Hepatocyte (in vitro differentiated cells): Measurements from ENCODE around the gene NFKB1. TPM values are rescaled to one million over a fixed set of nuclear protein-coding genes. Genes with fewer than 3 reads are reported as not detected.

Source experiments
- DNase-seq: peaks from one replicate; pipeline ENCODE4 v3.0.0-alpha.2; 2016; ENCODE audit warnings: low spot score
- H2AFZ ChIP-seq: fragments of 200-600 bp; sonication (generic); 2 replicates; pipeline ENCODE4 v1.6.0; 2016; ENCODE audit warnings: antibody characterized with exemption, mild to moderate bottlenecking
- H3K27ac ChIP-seq: fragments of 200-600 bp; sonication (generic); 2 replicates; pipeline ENCODE4 v1.5.1; 2016; ENCODE audit warnings: mild to moderate bottlenecking
- H3K27me3 ChIP-seq: fragments of 200-600 bp; sonication (generic); 2 replicates; pipeline ENCODE4 v1.6.1; 2016
- H3K36me3 ChIP-seq: fragments of 200-600 bp; sonication (generic); replicated peaks from 2 replicates; pipeline ENCODE4 v1.5.1; 2016; ENCODE audit warnings: low read depth; ENCODE audit not compliant: insufficient read depth
- H3K4me1 ChIP-seq: fragments of 200-600 bp; sonication (generic); 2 replicates; pipeline ENCODE4 v1.5.1; 2016; ENCODE audit warnings: mild to moderate bottlenecking, moderate library complexity; ENCODE audit not compliant: insufficient read depth
- H3K4me2 ChIP-seq: fragments of 200-600 bp; sonication (generic); 2 replicates; pipeline ENCODE4 v1.6.0; 2016
- H3K4me3 ChIP-seq: fragments of 200-600 bp; sonication (generic); 2 replicates; pipeline ENCODE4 v1.5.1; 2016; ENCODE audit warnings: mild to moderate bottlenecking
- H3K79me2 ChIP-seq: fragments of 200-600 bp; sonication (generic); 2 replicates; pipeline ENCODE4 v1.6.0; 2017; ENCODE audit warnings: mild to moderate bottlenecking
- H3K9me2 ChIP-seq: fragments of 200-600 bp; sonication (generic); replicated peaks from 2 replicates; pipeline ENCODE4 v1.6.0; 2017; ENCODE audit warnings: mild to moderate bottlenecking; ENCODE audit not compliant: insufficient read depth
- H3K9me3 ChIP-seq: fragments of 200-600 bp; sonication (generic); 2 replicates; pipeline ENCODE4 v1.5.1; 2016; ENCODE audit warnings: low read depth, mild to moderate bottlenecking
- H4K20me1 ChIP-seq: fragments of 200-600 bp; sonication (generic); 2 replicates; pipeline ENCODE4 v1.6.0; 2016; ENCODE audit warnings: mild to moderate bottlenecking; ENCODE audit not compliant: insufficient read depth, poor library complexity, severe bottlenecking
- EZH2 ChIP-seq: fragments of 200-600 bp; sonication (generic); IDR thresholded peaks from 2 replicates; pipeline ENCODE4 v1.6.1; 2016; ENCODE audit warnings: antibody characterized with exemption, mild to moderate bottlenecking, borderline replicate concordance
- EZH2phosphoT487 ChIP-seq: fragments of 200-600 bp; sonication (generic); IDR thresholded peaks from one replicate; pipeline ENCODE4 v1.6.1; 2018; ENCODE audit warnings: antibody characterized with exemption, mild to moderate bottlenecking, low read depth, moderate library complexity; ENCODE audit not compliant: unreplicated experiment, severe bottlenecking
- WGBS: methylation state at CpG from one replicate; pipeline ENCODE4 v1.1.6; 2016; ENCODE audit warnings: low lambda C conversion rate; ENCODE audit errors: missing lambda C conversion rate; 5-methylcytosine and 5-hydroxymethylcytosine counted together
- polyA plus RNA-seq: library from polyadenylated mRNA; unstranded; fragments of >200 nt; fragmentation: Nextera tagmentation; extraction: Ambion mirVana; gene quantifications from 2 replicates; pipeline ENCODE4 v1.2.1, GENCODE V29; 2016
- total RNA-seq: library from RNA; depleted of rRNA; stranded (reverse); fragments of >200 nt; gene quantifications from 2 replicates; pipeline ENCODE4 v1.2.3, GENCODE V29; 2014
- TF ChIP-seq, protein P1 (sequence below): fragments of 200-600 bp; sonication (generic); IDR thresholded peaks from 2 replicates; pipeline ENCODE4 v1.5.1; 2016; ENCODE audit warnings: antibody characterized with exemption, mild to moderate bottlenecking; ENCODE audit not compliant: poor library complexity

NFKB1 gene
- total and polyA plus RNA-seq, 2 experiments from 2014 or later, result 21.1 to 22.8 TPM

DNA sequence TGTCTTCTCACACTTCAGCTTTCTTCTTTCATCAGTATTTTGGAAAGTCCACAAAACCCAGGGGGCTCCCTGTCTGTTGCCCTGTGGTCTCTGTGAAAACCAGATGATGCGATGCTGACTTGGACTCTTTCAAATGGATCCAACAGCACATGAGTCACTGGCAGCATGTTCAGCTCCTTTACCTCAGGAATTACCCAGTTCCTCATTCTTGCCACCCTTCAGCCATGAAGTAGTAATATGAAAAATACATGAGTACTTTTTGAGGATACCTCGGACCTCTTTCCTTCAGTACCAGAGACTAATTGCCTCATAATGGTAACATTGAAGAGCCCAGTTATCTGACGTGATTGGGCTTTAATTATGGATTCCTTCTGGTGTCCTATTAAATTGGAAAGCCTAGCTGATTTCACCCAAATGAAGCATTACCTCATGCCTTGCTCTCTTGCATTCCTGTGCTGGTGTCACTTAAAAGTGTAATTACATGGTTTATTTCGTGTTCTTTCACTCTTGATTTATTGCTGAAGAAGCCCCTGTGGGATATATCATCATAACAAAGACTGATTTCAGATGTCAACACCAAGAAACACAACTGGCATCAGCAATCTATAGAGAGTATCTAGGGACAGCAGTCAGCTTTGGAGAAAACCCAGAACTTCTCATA, 63.4 kb downstream of the NFKB1 start:
- H3K9me3 ChIP-seq, result no peaks in the 10 kb centered on the region
- no peak for DNase-seq
- H3K4me1 ChIP-seq, result peaks cover 4% of the 10 kb centered on the region
- no peak overlapping the region for H3K4me3 ChIP-seq
- no peaks in the 10 kb centered on the region for H4K20me1 ChIP-seq
- no peaks in the 10 kb centered on the region for H3K79me2 ChIP-seq
- H3K27ac ChIP-seq, result no peak overlapping the region
- no peaks in the 10 kb centered on the region for H3K36me3 ChIP-seq
- WGBS, result 80% methylated on average over 4 of the region's 4 CpGs
- H3K9me2 ChIP-seq, result no peaks in the 10 kb centered on the region
- H3K27me3 ChIP-seq, result no peaks in the 10 kb centered on the region
- H3K4me2 ChIP-seq, result no peak overlapping the region
- no peak overlapping the region for H2AFZ ChIP-seq
- no peak for TF ChIP-seq EZH2
- TF ChIP-seq, protein P1, sequence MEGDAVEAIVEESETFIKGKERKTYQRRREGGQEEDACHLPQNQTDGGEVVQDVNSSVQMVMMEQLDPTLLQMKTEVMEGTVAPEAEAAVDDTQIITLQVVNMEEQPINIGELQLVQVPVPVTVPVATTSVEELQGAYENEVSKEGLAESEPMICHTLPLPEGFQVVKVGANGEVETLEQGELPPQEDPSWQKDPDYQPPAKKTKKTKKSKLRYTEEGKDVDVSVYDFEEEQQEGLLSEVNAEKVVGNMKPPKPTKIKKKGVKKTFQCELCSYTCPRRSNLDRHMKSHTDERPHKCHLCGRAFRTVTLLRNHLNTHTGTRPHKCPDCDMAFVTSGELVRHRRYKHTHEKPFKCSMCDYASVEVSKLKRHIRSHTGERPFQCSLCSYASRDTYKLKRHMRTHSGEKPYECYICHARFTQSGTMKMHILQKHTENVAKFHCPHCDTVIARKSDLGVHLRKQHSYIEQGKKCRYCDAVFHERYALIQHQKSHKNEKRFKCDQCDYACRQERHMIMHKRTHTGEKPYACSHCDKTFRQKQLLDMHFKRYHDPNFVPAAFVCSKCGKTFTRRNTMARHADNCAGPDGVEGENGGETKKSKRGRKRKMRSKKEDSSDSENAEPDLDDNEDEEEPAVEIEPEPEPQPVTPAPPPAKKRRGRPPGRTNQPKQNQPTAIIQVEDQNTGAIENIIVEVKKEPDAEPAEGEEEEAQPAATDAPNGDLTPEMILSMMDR, result no peak
- no peak for TF ChIP-seq EZH2phosphoT487

DNA sequence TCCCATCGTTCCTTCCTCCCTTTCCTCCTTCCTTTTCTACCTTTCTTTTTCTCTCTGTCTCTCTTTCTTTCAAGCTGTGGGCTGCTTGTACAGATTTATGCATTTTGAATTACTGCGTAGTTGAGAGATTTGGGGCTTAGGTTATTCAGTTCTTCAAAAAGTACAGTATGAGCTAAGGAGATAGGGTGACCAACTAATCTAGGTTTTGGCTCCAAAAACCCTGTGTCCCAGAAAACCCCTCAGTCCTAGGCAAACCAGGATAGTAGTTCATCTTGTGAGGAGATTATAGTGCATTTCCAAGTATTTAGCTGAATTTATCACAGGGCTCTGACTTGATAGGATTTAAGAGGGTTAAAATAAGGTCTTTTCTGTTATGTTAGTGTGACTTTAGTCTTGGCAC, 64.5 kb downstream of the NFKB1 start:
- TF ChIP-seq, protein P1, result no peak
- TF ChIP-seq EZH2phosphoT487, result no peak
- no peak for TF ChIP-seq EZH2
- H3K27ac ChIP-seq, result no peak overlapping the region
- WGBS, result 82% methylated on average over 2 of the region's 2 CpGs

DNA sequence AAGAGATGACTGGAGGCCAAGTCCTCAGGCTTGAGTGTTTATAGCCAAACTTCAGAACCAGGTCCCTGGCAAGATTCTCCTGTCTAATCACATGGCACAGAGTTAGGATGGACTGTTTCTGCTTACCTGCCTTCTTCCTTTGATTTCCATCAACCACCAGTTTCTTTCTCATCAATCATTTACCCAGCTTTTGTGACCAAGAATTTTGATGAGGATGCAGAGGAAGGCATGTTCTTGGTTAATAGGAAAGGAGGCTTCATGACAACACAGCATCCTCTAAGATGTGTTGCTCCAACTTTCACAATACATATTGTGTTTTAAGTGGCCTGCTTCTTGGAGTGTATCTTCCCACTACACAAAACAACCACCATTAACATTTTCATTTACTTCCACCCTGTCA, 65.3 kb downstream of the NFKB1 start:
- Histone ChIP-seq H3K4me3 (no peak overlapping the region), H3K79me2 (no peaks in the 10 kb centered on the region), H4K20me1 (no peaks in the 10 kb centered on the region), H3K27ac (no peak overlapping the region), H3K4me1 (peaks cover 4% of the 10 kb centered on the region), H3K36me3 (no peaks in the 10 kb centered on the region), H3K27me3 (no peaks in the 10 kb centered on the region), H3K4me2 (no peak overlapping the region), H3K9me2 (no peaks in the 10 kb centered on the region), H2AFZ (no peak overlapping the region), H3K9me3 (no peaks in the 10 kb centered on the region)
- DNase-seq, result no peak
- TF ChIP-seq, protein P1, result no peak
- no peak for TF ChIP-seq EZH2

More for the DNA sequence above, 64.5 kb downstream of the NFKB1 start:
- Histone ChIP-seq H3K9me2 (no peaks in the 10 kb centered on the region), H3K9me3 (no peaks in the 10 kb centered on the region), H3K36me3 (no peaks in the 10 kb centered on the region), H3K27me3 (no peaks in the 10 kb centered on the region), H2AFZ (no peak overlapping the region), H3K4me1 (peaks cover 4% of the 10 kb centered on the region), H4K20me1 (no peaks in the 10 kb centered on the region), H3K79me2 (no peaks in the 10 kb centered on the region), H3K4me3 (no peak overlapping the region), H3K4me2 (no peak overlapping the region)
- no peak for DNase-seq

DNA sequence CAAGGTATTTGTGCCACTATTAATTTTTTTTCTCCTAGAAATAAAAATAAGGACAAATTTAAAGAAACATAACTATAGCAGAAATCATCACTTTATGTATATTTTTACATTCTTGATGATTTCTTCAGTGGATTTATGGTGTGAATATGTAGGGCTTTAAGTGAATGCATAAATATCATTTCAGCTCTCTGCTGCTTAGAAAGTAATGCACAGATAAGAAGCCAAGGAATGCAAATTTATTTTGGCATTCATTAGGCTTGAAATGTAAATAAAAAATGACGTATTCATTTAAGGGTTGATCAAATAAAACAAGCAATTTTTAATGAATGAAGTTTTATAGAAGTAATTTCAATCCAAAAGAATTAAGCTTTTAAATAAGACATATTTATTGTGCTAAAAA, 66.3 kb downstream of the NFKB1 start:
- Histone ChIP-seq H4K20me1 (no peaks in the 10 kb centered on the region), H3K4me1 (peaks cover 4% of the 10 kb centered on the region), H3K9me3 (no peaks in the 10 kb centered on the region), H3K4me2 (no peak overlapping the region), H3K36me3 (no peaks in the 10 kb centered on the region), H2AFZ (no peak overlapping the region), H3K79me2 (no peaks in the 10 kb centered on the region), H3K27ac (no peak overlapping the region), H3K4me3 (no peak overlapping the region), H3K9me2 (no peaks in the 10 kb centered on the region), H3K27me3 (no peaks in the 10 kb centered on the region)
- no peak for TF ChIP-seq EZH2
- TF ChIP-seq, protein P1, result no peak
- no peak for TF ChIP-seq EZH2phosphoT487
- 67% methylated on average over 1 of the region's 1 CpG for WGBS
- no peak for DNase-seq
